ENCODE measurements around the gene RPL29.

DNA sequence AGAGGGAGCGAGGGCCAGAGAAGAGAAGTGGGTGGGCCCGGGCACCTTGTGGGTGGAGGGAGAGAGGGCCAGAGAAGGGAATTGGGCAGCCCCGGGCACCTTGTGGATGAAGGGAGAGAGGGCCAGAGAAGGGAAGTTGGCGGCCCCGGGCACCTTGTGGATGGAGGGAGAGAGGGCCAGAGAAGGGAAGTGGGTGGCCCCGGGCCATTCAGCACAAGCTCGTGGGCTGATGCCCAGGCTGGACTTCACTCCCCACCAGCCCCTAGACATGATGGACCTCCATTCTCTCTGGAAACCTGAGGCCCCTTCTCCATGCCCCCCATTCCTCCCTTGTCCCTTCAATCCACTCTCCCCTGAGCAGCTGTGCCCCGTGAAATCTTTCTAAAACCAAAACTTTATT is 44.9 kb upstream of the RPL29 start:
- TF ChIP-seq, protein P1, sequence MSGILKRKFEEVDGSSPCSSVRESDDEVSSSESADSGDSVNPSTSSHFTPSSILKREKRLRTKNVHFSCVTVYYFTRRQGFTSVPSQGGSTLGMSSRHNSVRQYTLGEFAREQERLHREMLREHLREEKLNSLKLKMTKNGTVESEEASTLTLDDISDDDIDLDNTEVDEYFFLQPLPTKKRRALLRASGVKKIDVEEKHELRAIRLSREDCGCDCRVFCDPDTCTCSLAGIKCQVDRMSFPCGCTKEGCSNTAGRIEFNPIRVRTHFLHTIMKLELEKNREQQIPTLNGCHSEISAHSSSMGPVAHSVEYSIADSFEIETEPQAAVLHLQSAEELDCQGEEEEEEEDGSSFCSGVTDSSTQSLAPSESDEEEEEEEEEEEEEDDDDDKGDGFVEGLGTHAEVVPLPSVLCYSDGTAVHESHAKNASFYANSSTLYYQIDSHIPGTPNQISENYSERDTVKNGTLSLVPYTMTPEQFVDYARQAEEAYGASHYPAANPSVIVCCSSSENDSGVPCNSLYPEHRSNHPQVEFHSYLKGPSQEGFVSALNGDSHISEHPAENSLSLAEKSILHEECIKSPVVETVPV (CRISPR knock-in tag; IDR thresholded peaks at IDR 0.05): no peak
- TF ChIP-seq, protein P2, sequence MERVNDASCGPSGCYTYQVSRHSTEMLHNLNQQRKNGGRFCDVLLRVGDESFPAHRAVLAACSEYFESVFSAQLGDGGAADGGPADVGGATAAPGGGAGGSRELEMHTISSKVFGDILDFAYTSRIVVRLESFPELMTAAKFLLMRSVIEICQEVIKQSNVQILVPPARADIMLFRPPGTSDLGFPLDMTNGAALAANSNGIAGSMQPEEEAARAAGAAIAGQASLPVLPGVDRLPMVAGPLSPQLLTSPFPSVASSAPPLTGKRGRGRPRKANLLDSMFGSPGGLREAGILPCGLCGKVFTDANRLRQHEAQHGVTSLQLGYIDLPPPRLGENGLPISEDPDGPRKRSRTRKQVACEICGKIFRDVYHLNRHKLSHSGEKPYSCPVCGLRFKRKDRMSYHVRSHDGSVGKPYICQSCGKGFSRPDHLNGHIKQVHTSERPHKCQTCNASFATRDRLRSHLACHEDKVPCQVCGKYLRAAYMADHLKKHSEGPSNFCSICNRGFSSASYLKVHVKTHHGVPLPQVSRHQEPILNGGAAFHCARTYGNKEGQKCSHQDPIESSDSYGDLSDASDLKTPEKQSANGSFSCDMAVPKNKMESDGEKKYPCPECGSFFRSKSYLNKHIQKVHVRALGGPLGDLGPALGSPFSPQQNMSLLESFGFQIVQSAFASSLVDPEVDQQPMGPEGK (CRISPR knock-in tag; IDR thresholded peaks at IDR 0.05; ENCODE audit: borderline replicate concordance): no peak
- TF ChIP-seq ZFP30 (CRISPR knock-in tag; IDR thresholded peaks at IDR 0.05) (no peak), RARB (CRISPR knock-in tag; IDR thresholded peaks at IDR 0.05) (no peak), SNAI2 (CRISPR knock-in tag; IDR thresholded peaks at IDR 0.05) (no peak), CSDC2 (CRISPR knock-in tag; IDR thresholded peaks at IDR 0.05) (no peak), ZNF70 (CRISPR knock-in tag; IDR thresholded peaks at IDR 0.05) (no peak), ARNTL (CRISPR knock-in tag; IDR thresholded peaks at IDR 0.05; ENCODE audit: borderline replicate concordance, low read depth) (no peak), GLIS3 (CRISPR knock-in tag; IDR thresholded peaks at IDR 0.05) (no peak)
- TF ChIP-seq, protein P3, sequence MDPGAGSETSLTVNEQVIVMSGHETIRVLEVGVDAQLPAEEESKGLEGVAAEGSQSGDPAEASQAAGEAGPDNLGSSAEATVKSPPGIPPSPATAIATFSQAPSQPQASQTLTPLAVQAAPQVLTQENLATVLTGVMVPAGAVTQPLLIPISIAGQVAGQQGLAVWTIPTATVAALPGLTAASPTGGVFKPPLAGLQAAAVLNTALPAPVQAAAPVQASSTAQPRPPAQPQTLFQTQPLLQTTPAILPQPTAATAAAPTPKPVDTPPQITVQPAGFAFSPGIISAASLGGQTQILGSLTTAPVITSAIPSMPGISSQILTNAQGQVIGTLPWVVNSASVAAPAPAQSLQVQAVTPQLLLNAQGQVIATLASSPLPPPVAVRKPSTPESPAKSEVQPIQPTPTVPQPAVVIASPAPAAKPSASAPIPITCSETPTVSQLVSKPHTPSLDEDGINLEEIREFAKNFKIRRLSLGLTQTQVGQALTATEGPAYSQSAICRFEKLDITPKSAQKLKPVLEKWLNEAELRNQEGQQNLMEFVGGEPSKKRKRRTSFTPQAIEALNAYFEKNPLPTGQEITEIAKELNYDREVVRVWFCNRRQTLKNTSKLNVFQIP (CRISPR knock-in tag; IDR thresholded peaks at IDR 0.05; ENCODE audit: borderline replicate concordance, low read depth): no peak
- TF ChIP-seq, protein P4, sequence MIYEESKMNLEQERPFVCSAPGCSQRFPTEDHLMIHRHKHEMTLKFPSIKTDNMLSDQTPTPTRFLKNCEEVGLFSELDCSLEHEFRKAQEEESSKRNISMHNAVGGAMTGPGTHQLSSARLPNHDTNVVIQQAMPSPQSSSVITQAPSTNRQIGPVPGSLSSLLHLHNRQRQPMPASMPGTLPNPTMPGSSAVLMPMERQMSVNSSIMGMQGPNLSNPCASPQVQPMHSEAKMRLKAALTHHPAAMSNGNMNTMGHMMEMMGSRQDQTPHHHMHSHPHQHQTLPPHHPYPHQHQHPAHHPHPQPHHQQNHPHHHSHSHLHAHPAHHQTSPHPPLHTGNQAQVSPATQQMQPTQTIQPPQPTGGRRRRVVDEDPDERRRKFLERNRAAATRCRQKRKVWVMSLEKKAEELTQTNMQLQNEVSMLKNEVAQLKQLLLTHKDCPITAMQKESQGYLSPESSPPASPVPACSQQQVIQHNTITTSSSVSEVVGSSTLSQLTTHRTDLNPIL (CRISPR knock-in tag; IDR thresholded peaks at IDR 0.05; ENCODE audit: low read depth): no peak
